Fibroblast of mammary gland (primary cell): ENCODE measurements around the gene PCDH10.

ENCODE experiments used
- DNase-seq: peaks from one replicate; pipeline ENCODE4 v3.0.0-alpha.2; 2010; ENCODE audit warnings: low read depth
- H3K4me3 ChIP-seq: 2 replicates; pipeline ENCODE4 v1.5.1; 2011; ENCODE audit warnings: low read depth, mild to moderate bottlenecking, low read length, moderate library complexity; ENCODE audit not compliant: control insufficient read depth
- TF ChIP-seq, protein P1 (sequence below): conservative IDR thresholded peaks from 2 replicates; pipeline ENCODE4 v1.5.1; 2011; ENCODE audit warnings: low read depth, low read length, inconsistent platforms; ENCODE audit not compliant: control insufficient read depth, insufficient read depth

Gene PCDH10, protein sequence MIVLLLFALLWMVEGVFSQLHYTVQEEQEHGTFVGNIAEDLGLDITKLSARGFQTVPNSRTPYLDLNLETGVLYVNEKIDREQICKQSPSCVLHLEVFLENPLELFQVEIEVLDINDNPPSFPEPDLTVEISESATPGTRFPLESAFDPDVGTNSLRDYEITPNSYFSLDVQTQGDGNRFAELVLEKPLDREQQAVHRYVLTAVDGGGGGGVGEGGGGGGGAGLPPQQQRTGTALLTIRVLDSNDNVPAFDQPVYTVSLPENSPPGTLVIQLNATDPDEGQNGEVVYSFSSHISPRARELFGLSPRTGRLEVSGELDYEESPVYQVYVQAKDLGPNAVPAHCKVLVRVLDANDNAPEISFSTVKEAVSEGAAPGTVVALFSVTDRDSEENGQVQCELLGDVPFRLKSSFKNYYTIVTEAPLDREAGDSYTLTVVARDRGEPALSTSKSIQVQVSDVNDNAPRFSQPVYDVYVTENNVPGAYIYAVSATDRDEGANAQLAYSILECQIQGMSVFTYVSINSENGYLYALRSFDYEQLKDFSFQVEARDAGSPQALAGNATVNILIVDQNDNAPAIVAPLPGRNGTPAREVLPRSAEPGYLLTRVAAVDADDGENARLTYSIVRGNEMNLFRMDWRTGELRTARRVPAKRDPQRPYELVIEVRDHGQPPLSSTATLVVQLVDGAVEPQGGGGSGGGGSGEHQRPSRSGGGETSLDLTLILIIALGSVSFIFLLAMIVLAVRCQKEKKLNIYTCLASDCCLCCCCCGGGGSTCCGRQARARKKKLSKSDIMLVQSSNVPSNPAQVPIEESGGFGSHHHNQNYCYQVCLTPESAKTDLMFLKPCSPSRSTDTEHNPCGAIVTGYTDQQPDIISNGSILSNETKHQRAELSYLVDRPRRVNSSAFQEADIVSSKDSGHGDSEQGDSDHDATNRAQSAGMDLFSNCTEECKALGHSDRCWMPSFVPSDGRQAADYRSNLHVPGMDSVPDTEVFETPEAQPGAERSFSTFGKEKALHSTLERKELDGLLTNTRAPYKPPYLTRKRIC

DNA sequence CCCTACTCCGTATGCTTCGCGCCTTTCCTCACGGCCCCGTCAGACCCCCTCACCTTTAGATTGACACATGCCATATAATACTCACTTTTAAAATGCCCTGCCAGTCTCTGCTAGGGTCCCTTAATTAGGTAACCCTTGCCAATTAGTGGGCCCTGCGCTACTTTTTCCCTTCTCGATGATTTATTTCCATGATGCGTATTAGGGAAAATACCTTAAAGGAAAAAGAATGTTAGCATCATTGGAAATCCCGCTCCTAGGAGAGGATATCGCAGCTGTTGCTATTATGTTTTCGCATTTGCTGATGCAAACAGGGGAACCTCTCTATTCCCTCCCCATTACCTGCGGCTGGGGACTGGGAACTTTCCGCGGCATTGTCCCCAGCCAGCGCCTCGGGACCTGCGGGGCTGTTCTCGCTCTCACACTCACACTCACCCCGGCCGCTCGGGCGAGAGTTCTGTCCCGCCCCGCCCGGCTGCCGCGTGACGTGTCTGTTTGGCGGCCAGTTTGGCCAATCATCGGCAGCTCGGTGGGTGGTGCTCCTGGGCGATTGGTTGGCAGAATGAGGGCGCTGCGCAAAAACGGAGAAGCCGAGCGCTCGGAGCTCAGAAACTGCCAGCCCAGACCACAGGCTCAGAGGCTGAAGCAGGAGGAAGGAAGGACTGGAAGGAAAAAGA, at the start of gene PCDH10:
PCDH10 (plus strand) TSS at position 605 of the 674 bp plus-strand sequence. CDS start 847 bp downstream, outside the sequence.
- TF ChIP-seq, protein P1, sequence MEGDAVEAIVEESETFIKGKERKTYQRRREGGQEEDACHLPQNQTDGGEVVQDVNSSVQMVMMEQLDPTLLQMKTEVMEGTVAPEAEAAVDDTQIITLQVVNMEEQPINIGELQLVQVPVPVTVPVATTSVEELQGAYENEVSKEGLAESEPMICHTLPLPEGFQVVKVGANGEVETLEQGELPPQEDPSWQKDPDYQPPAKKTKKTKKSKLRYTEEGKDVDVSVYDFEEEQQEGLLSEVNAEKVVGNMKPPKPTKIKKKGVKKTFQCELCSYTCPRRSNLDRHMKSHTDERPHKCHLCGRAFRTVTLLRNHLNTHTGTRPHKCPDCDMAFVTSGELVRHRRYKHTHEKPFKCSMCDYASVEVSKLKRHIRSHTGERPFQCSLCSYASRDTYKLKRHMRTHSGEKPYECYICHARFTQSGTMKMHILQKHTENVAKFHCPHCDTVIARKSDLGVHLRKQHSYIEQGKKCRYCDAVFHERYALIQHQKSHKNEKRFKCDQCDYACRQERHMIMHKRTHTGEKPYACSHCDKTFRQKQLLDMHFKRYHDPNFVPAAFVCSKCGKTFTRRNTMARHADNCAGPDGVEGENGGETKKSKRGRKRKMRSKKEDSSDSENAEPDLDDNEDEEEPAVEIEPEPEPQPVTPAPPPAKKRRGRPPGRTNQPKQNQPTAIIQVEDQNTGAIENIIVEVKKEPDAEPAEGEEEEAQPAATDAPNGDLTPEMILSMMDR: no peak
- H3K4me3 ChIP-seq: peak within 1 kb of the TSS; percentile 33
- peak; percentile 78 for DNase-seq

DNA sequence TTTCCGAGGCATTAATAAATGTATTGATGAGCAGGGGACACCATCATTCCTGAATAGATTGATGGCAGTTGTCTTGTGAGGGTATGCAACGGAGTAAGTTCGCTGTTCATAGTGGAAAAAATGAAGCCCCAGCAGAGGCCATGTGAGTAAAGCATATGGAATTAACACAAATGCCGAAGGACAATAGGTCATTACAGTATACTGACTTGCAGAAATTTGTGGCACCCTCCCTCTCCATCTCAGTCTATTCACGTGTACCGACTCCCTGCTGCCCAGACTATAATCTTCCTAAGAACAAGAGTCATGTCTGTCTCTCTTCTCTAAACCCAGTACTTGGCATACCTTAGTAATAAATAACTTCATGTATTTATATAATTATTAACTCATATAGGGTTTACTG, 47.1 kb upstream of the PCDH10 start:
- TF ChIP-seq, protein P1: no peak
- no peak for DNase-seq

DNA sequence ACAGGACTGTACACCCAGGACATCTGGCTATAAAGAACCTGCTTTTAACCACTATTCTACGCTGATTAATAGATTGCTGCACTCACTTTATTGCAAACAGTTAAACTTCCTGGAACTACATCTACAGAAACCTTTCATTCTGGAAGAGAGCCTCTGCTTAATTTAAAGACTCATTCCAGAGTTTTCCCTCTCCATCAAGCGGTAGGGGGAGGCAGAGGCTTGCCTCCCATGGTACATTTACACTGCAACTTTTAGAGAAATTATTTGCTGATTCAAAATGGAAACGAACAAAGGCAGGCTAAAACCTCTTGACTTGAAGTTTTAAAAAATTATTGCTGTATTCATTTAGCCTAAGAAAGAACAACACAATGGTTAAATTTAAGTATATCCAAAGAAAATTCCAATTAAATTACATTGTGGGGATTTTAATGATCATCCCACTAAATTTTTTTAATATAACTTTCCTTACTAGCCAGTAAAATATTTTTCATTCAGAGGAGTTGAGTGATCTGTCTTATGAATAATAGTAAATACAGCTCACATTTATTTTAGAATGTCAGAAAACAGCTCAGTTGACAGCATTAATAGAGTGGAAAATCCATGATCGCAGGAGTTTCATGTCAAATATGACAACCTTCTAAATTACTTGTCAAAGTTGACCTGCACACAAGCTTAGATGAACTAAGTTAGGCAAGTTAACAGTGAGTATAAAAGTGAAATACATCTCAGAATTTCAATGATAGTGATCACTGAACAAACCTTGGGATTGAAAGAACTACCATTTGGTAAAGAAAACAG, 46.3 kb upstream of the PCDH10 start:
- TF ChIP-seq, protein P1: no peak
- DNase-seq: no peak

More for the DNA sequence above, 47.1 kb upstream of the PCDH10 start:
- H3K4me3 ChIP-seq: no peak overlapping the region

DNA sequence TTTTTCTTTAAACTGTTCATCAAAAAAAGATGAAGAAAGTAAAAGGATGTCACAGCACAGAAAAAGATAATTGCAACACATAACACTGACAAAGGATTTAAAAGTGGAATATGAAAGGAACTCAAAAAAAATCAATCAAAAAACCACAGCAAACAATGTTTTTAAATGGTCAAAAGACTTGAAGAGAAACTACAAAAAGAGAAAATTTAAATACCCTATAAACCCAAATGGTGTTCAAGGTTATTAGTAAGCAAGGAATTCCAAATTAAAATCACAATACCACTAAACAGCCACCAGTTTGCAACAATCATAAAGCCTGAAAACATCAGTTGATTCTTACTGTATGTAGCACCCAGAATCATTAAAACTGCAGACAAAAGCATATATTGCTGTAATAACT, 36.5 kb upstream of the PCDH10 start:
- TF ChIP-seq, protein P1: no peak
- H3K4me3 ChIP-seq: no peak overlapping the region
- no peak for DNase-seq

More for the DNA sequence above, 46.3 kb upstream of the PCDH10 start:
- H3K4me3 ChIP-seq: no peak overlapping the region

DNA sequence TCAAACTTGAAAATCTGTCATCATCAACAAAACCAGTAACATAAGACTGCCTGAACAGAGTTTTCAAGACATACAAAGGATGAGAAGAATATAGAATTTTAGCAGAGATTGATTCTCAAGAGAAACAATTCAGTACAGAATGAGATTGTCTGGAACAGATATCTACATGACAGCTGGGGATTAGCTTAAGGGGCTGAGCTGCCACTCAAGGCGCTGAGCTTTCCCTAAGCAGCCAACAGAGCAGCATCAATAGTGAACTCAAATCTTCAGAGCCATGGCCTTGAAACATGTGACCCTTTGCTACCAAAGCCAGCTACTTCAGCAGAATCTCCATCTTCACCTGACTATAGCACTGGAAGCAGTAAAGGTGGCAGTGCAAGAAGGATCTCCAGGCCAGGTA, 24.3 kb upstream of the PCDH10 start:
- TF ChIP-seq, protein P1: no peak
- H3K4me3 ChIP-seq: no peak overlapping the region

More for the DNA sequence above, 24.3 kb upstream of the PCDH10 start:
- no peak for DNase-seq
